Femur (tissue), 1 donor: ENCODE data around the gene FBXL15.

ENCODE experiments used
- DNase-seq: peaks from one replicate; pipeline ENCODE4 v3.0.0-alpha.2; 2017

FBXL15 gene

DNA sequence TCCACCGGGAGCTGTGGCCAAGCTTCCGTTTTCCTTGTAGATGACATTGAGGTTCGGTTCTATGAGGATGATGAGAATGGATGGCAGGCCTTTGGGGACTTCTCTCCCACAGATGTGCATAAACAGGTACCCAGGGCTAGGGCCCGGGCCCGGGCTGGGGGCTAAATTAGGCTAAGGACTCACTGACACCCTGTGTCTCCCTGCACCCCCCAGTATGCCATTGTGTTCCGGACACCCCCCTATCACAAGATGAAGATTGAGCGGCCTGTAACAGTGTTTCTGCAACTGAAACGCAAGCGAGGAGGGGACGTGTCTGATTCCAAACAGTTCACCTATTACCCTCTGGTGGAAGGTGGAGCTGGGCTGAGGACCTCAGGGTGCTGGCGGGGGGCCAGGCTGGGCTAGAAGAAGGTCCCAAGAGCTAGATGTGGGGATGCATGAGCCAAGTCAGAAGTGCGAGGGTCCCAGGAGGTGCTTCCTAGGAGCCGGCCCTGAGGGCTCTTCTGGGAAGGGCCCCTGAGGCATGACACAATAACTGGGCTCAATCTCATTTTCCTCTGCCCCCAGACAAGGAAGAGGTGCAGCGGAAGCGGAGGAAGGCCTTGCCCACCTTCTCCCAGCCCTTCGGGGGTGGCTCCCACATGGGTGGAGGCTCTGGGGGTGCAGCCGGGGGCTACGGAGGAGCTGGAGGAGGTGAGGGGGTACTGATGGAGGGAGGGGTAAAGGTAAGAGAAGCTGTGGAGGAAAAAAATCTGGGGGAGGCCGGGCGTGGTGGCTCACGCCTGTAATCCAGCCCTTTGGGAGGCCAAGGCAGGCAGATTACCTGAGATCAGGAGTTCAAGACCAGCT, 22.2 kb upstream of the FBXL15 start:
- DNase-seq: no peak

DNA sequence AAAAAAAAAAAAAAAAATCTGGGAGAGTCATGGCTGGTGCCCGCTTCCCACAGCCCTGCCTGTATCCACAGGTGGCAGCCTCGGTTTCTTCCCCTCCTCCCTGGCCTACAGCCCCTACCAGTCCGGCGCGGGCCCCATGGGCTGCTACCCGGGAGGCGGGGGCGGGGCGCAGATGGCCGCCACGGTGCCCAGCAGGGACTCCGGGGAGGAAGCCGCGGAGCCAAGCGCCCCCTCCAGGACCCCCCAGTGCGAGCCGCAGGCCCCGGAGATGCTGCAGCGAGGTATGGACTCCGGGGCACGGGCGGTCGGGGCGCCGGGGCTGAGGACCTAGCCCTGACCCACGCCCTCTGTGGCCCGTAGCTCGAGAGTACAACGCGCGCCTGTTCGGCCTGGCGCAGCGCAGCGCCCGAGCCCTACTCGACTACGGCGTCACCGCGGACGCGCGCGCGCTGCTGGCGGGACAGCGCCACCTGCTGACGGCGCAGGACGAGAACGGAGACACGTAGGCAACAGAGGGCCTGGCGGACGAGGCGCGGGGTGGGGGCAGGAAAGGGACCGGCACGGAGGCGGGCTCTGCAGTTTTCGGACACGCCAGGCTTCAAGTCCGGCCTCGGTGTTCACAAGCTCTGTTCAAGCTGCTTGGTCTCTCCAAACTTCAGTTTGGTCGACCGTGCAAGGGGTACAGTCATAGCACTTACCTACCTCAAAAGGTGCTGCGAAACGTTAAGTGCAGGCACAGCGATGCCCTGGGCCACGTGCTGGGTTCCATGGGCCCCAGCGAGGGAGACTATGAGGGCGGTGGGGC, 21.2 kb upstream of the FBXL15 start:
- DNase-seq: peak; percentile 92

DNA sequence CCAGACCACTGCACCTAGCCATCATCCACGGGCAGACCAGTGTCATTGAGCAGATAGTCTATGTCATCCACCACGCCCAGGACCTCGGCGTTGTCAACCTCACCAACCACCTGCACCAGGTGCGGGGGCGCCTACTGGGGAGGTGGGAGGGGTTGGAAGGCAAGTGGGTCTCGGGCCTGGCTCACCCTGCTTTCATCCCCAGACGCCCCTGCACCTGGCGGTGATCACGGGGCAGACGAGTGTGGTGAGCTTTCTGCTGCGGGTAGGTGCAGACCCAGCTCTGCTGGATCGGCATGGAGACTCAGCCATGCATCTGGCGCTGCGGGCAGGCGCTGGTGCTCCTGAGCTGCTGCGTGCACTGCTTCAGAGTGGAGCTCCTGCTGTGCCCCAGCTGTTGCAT, 20.6 kb upstream of the FBXL15 start:
- DNase-seq: no peak

DNA sequence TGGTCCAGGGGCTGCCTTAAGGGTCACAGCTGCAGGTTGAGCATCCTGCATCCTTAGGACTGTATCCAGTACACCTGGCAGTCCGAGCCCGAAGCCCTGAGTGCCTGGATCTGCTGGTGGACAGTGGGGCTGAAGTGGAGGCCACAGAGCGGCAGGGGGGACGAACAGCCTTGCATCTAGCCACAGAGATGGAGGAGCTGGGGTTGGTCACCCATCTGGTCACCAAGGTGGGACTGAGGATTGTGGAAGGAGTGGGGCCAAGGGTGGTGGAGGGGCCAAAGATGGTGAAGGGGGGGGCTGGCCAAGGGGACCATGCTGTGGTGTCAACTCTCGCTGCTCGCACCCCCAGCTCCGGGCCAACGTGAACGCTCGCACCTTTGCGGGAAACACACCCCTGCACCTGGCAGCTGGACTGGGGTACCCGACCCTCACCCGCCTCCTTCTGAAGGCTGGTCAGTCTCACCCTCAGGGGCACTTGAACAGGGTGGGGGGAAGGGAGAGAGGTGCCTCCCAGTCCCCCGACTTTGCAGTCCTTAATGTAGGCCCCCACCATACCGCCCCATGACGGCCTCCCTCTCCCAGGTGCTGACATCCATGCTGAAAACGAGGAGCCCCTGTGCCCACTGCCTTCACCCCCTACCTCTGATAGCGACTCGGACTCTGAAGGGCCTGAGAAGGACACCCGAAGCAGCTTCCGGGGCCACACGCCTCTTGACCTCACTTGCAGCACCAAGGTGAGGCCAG, 19.9 kb upstream of the FBXL15 start:
- DNase-seq: peak; percentile 21

DNA sequence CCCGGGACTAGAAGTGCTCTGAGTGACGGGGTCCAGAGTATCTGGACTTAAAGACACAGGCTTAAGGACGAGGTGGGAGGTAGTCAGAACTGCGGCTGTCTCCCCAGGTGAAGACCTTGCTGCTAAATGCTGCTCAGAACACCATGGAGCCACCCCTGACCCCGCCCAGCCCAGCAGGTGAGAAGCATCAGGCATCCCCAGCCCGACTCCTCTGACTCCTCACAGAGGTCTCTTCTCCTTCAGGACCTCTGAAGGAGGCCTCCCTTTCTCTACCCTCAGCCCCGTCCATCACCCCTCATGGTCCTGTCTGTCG, 19.3 kb upstream of the FBXL15 start:
- DNase-seq: no peak

DNA sequence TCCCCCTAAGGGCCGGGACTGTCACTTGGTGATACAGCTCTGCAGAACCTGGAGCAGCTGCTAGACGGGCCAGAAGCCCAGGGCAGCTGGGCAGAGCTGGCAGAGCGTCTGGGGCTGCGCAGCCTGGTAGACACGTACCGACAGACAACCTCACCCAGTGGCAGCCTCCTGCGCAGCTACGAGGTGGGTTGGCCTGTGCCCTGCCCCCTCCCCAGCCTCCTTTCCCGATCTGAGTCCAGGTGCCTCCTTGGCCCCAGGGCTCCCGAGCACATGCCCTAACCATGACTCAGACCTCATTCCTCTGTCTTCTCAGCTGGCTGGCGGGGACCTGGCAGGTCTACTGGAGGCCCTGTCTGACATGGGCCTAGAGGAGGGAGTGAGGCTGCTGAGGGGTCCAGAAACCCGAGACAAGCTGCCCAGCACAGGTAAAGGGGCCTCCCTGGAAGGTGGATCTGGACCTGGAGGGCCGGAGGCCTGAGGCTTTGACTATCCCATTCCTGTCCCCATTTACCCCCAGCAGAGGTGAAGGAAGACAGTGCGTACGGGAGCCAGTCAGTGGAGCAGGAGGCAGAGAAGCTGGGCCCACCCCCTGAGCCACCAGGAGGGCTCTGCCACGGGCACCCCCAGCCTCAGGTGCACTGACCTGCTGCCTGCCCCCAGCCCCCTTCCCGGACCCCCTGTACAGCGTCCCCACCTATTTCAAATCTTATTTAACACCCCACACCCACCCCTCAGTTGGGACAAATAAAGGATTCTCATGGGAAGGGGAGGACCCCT, 18.7 kb upstream of the FBXL15 start:
- no peak for DNase-seq

DNA sequence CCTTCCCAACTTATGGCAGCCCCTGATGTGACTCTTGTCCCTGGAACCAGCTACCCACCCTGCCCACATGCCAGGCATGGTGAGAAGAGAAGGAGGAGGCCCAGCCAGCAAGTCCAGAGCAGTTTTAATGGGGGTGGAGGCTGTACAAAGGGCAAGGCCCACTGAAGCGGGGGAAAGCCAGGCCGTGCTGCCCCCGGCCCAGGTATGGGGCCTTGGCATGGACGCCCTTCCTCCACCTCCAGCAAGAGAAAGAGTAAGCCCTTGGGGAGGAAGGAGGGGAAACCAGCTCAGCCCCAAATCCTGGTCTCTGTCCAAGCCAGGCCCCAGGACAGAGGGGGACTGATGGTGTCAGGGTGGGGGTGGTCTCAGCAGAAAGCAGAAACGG, 18.1 kb upstream of the FBXL15 start:
- no peak for DNase-seq

DNA sequence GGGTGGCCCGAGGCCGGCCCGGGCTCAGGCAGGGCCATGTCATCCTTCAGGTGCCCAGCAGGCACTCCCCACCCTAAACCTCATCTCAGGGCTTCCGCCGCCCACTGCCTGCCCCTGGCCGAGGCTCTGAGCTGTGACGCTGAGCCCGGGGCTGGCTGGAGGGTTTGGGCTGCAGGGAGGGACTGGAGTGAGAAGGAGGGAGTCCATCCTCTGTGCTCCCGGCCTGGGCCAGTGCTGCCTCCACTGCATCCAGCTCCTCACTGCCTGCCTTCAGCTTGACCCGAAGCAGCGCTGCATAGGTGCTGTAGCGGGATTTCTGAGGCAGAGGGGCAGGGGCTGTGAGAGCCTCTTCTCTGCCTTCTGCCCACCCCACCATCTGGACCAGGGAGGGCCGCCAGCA, 17.5 kb upstream of the FBXL15 start:
- no peak for DNase-seq

DNA sequence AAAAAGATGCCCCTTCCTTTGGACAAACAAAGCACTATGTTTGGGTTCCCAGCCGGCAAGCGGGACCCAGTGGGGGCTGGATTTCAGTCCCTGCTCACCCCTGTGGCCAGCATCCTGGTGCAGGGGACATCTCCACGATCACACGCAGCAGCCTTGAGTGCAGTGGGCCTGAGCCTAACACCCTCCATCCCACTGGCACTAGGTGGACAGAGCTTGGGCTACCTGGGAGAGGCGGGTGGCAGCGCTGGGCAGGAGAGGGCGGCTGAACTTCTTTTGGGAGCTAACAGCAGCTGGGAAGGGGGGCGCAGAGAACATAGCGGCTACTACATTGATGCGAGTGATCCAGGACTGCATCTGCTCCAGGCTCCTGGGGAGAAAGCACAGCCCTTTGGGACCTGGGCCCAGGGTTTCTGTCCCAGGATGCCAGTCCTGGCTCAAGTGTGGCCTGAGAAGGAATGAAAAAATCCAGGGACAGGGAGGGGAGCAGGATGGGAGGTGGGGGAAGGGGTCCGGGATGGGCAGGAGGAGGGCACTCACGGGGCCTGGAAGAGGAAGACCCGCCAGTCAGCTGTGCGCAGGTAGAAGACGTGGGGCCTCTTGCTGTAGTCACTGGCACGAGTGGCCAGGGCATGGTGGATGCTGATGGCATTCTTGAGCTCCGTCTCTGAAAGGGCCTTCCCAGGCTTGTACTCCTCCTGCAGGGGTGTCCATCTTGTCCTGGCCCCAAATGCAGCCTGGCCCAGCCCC, 16.1 kb upstream of the FBXL15 start:
- no peak for DNase-seq

DNA sequence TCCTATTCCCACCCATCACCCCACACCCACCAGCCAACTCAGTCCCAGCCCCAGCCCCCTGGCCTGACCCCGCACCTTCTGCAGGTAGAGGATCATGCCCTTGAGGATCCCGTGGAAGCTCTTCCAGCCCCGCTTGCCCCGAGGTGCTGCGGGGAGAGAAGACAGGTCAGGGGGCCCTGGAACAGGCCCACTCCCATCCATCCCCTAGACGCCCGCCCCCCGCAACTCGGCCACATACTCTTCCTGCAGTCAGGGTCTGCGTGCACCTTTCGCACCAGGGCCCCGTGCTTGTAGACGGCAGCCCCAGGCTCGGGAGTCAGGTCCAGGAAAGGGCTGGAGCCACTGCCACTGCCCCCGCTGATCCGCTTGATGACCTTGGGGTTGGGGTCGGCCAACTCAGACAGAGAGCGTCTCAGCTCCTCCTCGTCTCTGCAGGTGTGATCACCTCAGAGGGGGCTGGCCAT, 15.5 kb upstream of the FBXL15 start:
- no peak for DNase-seq

DNA sequence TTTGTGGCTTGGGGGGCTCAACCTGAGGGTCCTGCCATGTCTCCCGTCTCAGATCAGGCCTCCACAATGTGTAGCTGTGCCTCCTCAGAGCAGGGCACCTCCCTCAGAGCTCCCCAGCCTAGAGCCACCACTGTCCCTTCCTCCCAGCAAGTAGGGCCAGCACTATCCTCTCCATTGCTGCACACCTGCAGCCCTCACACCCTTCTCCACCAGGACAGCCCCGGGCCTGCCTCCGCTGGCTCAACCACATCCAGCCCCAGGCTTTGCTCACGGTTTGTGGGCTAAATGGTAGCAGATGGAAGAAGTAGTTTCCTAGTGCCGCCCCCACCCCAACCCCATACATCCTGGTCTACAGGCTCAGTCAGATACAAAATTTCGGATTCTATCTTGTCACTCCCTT, 15.0 kb upstream of the FBXL15 start:
- DNase-seq: no peak

DNA sequence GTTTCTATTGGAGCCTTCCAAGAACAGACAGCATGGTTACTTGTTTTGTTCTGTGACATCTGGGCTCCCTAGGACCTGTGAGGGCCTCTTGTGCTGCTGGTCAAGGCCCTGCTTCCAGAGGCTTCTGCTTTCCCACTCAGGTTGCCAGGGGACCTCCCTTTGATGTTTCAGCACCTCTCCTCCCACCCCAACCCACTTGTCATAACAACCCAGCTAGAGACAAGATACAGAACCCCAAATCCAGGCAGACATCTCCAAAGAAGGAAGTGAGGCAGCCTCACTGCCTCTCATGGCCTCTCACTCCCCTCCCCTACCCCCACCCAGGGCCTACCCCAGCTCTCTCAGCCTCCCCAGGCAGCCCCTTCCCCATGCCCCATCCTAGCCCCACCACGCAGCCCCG, 13.8 kb upstream of the FBXL15 start:
- no peak for DNase-seq

DNA sequence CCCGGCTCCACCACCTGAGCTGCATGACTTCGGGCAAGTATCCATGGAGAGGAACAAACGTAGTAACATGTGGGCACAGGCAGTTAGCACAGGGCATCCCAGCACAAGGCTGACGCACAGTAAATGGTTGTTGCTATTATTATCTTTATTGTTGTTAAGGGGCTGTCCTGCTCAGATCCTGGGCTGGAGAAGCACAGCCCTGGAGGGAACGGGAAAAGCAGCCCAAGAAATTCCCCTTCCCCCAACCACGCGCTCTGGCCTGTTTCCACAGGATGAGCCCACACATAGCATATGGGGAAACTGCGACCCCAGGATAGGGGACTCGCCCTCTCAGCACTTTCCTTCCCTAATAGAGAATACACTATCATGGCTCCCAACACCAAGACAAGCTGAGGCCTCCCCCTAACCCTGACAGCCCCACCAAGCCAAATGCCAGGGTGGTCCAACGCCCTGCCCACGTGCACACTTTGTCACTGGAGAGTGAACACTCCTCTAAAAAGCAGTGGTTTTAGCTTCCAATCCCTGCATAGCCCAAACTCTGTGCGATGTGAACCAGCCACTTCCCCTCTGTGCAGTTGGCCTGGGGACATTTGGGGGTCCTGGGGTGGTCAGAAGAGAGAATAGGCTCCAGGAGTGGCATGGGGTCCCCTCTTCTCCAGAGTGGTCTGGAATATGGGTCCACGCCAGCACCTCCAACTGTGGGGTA, 13.1 kb upstream of the FBXL15 start:
- no peak for DNase-seq

DNA sequence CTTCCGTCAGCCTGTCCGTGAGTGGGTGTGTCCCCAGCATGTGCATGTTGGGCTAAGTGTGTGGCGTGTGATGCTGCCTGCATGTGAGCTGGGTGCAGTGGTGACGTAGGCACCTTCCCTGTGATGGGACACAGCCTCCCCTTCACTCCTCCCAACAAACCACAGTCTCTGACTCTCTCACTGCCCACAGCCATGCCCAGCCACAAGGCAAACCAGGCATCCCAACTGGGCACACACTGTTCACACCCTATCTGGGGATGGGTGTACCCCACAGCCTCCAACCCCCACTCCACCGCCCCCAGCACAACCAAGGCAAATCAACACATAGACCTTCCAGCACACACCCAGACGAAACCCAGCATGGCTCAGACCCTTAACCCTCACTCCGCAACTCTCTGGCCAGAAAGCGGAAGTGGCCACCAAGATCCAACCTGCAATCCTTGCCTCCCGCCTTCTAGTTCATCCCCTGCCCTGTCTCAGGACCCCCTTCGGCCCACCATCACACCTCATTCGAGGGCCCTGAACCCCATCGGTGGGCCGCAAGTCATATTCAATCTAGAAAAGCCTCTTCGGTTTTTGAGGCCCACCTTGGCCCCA, 12.4 kb upstream of the FBXL15 start:
- no peak for DNase-seq

DNA sequence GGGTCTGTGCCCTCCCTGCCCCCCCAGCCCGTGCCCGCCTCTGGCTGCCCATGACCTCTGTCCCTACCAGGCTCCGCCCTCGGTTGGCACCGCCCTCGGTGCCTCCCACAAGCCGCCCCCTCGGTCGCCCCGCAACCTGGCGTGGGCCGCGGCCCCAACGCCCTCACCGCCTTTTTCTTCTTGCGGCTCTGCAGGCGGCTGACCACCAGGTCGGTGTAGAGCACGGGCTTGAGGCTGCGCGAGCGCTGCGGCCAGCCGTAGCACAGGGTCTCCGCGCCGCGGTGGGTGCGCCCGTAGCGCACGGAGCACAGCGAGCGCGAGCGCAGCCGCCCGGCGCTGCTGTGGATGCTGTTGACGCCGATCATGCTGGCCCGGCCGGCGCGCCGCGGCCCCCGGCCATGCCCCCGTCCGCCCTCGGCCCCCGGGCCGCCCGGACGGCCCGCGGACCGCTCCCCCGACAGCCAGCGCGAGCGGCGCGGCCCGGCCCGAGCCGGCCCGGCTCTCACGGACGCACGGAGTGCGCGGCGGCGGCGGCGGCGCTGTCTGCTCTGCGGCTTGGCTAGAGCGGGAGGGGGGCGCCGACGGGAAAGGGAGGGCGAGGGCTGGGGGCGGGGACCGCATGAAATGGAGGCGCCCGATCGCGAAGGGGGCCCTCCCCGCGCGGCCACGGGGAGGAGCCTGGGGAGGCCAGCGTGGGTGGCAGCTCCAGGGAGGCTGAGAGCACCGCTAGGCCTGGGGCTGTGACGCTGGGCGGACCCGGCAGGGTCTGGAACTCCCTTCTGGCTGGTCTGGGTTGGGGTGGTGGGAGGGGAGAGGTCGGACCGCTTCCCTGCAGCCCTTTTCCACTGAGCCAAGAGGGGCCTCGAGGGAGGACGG, 11.7 kb upstream of the FBXL15 start:
- peak; percentile 86 for DNase-seq

DNA sequence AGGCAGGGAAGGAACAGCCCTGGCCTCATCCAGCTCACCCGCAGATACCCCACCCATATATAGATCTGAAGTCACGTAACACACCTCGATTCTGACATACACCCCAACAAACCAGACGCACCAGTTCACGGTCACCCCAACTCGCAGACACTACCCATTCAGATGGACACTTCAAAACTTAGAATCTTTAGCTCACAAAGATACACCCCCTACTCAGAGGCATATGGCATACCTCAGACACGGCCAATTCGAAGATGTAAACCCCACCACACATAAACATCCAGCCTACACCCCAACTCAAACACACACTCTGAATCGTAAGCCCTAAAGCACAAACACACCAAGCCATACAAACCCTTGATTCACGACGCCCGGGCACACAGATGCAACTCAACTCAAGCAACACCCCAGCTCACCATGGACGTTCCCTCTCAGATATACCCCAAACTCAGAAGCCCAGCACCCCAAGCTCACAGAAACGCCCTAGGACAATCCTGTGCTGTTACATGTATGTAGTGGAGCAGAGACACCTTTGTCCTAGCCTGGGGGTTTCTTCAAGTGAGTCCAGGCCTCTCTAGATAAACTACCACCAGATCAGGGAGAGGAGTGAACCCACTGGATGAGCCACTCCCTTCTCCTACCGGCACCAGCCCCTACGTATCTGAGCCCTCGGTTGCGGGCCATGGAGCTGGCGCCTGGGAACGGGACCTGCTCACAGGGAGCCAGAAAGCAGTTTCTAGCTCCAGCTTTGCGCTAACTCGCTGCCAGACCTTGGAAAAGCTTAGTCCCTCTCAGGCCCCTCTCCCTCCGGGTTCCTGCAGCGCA, 10.8 kb upstream of the FBXL15 start:
- peak; percentile 50 for DNase-seq

DNA sequence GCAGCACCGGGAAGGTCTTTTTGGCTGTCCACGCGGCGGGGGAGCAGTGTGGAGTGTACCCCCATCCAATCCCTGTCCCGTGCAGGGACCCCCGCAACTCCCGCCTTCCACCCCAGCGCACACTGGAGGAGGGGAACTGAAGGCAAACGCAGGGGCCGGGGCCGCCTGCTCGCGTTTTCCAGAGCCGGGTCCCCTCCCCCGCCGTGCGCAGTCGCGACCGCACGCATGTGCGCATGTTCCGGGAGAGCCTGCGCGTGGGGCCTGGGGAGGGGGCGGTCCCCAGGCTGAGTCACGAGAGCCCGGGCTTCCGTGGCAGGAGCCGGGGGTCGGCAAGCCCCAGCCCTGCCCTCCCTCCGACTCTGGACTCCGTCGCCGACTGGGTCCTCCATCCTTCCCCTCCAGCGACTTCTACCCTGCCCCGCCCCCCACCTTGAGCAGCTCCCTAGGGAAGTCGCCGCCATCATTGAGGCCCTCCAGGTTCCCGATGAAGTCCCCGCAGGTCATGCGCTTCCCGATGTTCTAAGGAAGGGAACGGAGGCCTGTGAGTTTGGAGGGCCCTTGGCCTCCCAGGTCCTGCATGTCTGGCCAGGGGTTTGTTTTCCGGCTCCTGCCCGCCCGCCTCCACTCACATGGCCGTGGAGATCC, 10.1 kb upstream of the FBXL15 start:
- peak; percentile 83 for DNase-seq
